Liver (tissue), 9 donors: ENCODE measurements around the gene ACSBG1. TPM values are rescaled to one million over a fixed set of nuclear protein-coding genes. Genes with fewer than 3 reads are reported as not detected.

ENCODE experiments used
- DNase-seq: peaks from one replicate; pipeline ENCODE4 v3.0.0-alpha.2; 2017; ENCODE audit warnings: low spot score
- H3K27ac ChIP-seq, 2 donors: one replicate each; pipeline ENCODE4 v1.7.0; 2013; ENCODE audit warnings: inconsistent platforms in 2 of 2, low read length in 2 of 2, control low read depth in 1 of 2, low read depth in 1 of 2, mild to moderate bottlenecking in 1 of 2
- H3K27me3 ChIP-seq, 4 donors: one replicate each; pipeline versions ENCODE4 v1.6.1 to v1.7.0; 2013; ENCODE audit warnings: low read length in 3 of 4, inconsistent platforms in 1 of 4, mild to moderate bottlenecking in 1 of 4, moderate library complexity in 1 of 4; ENCODE audit not compliant: control insufficient read depth in 4 of 4, insufficient read depth in 4 of 4
- H3K36me3 ChIP-seq, 4 donors: one replicate each; pipeline versions ENCODE4 v1.6.1 to v1.7.0; 2013; ENCODE audit warnings: low read length in 3 of 4, mild to moderate bottlenecking in 3 of 4, low read depth in 1 of 4, moderate library complexity in 1 of 4; ENCODE audit not compliant: control insufficient read depth in 4 of 4, insufficient read depth in 3 of 4
- H3K4me1 ChIP-seq, 4 donors: one replicate each; pipeline versions ENCODE4 v1.6.1 to v1.7.0; 2013; ENCODE audit warnings: low read length in 3 of 4, mild to moderate bottlenecking in 3 of 4, moderate library complexity in 1 of 4; ENCODE audit not compliant: control insufficient read depth in 4 of 4, insufficient read depth in 4 of 4
- H3K4me3 ChIP-seq, 3 donors: one replicate each; pipeline versions ENCODE4 v1.6.1 to v1.7.0; 2013; ENCODE audit warnings: low read length in 3 of 3, control low read depth in 1 of 3, low read depth in 1 of 3, mild to moderate bottlenecking in 1 of 3
- H3K9ac ChIP-seq, 2 donors: one replicate each; pipeline ENCODE4 v1.7.0; 2013; ENCODE audit warnings: low read length in 2 of 2, mild to moderate bottlenecking in 2 of 2, moderate library complexity in 2 of 2, control low read depth in 1 of 2, low read depth in 1 of 2
- H3K9me3 ChIP-seq, 4 donors: one replicate each; pipeline versions ENCODE4 v1.6.1 to v1.7.0; 2013; ENCODE audit warnings: low read length in 3 of 4; ENCODE audit not compliant: control insufficient read depth in 4 of 4
- EGR1 ChIP-seq, 2 donors: IDR thresholded peaks; 2 replicates each; pipeline ENCODE4 v1.6.1; 2016 to 2018; ENCODE audit warnings: antibody characterized with exemption in 2 of 2, low read depth in 2 of 2
- FOXA2 ChIP-seq: IDR thresholded peaks from 2 replicates; pipeline ENCODE4 v1.6.1; 2016; ENCODE audit warnings: antibody characterized with exemption
- GABPA ChIP-seq, 2 donors: IDR thresholded peaks in 1 of 2; conservative IDR thresholded peaks in 1 of 2; 2 replicates each; pipeline ENCODE4 v1.6.1; 2016; ENCODE audit warnings: antibody characterized with exemption in 2 of 2, mild to moderate bottlenecking in 1 of 2, moderate library complexity in 1 of 2
- HNF4A ChIP-seq, 2 donors: conservative IDR thresholded peaks; 2 replicates each; pipeline ENCODE4 v1.6.1; 2016; ENCODE audit warnings: antibody characterized with exemption in 2 of 2, mild to moderate bottlenecking in 2 of 2
- HNF4G ChIP-seq: IDR thresholded peaks from 2 replicates; pipeline ENCODE4 v1.6.1; 2016; ENCODE audit warnings: antibody characterized with exemption
- JUND ChIP-seq, 2 donors: IDR thresholded peaks; 2 replicates each; pipeline ENCODE4 v1.6.1; 2016; ENCODE audit warnings: antibody characterized with exemption in 2 of 2
- NR2F2 ChIP-seq: IDR thresholded peaks from 2 replicates; pipeline ENCODE4 v1.6.1; 2016; ENCODE audit warnings: antibody characterized with exemption
- RAD21 ChIP-seq, 2 donors: IDR thresholded peaks; 2 replicates each; pipeline ENCODE4 v1.6.1; 2016; ENCODE audit warnings: antibody characterized with exemption in 2 of 2, mild to moderate bottlenecking in 2 of 2
- RXRA ChIP-seq, 2 donors: IDR thresholded peaks; 2 replicates each; pipeline ENCODE4 v1.6.1; 2017 to 2018; ENCODE audit warnings: antibody characterized with exemption in 2 of 2, mild to moderate bottlenecking in 1 of 2
- SP1 ChIP-seq: IDR thresholded peaks from 2 replicates; pipeline ENCODE4 v1.6.1; 2018; ENCODE audit warnings: antibody characterized with exemption, mild to moderate bottlenecking
- TAF1 ChIP-seq: conservative IDR thresholded peaks from 2 replicates; pipeline ENCODE4 v1.6.1; 2016; ENCODE audit warnings: antibody characterized with exemption, mild to moderate bottlenecking
- YY1 ChIP-seq: IDR thresholded peaks from 2 replicates; pipeline ENCODE4 v1.6.1; 2016; ENCODE audit warnings: antibody characterized with exemption, mild to moderate bottlenecking
- WGBS: extraction: QIAGEN DNeasy Blood & Tissue Kit; methylation state at CpG from one replicate; pipeline ENCODE4 v1.1.7; 2013; 5-methylcytosine and 5-hydroxymethylcytosine counted together
- polyA plus RNA-seq, 2 donors: library from polyadenylated mRNA; stranded (reverse) in 1 of 2; unstranded in 1 of 2; fragments of 200-250 nt in 1 of 2; fragments of >200 nt in 1 of 2; fragmentation: Nextera tagmentation in 1 of 2; extraction: Ambion mirVana in 1 of 2; gene quantifications; one replicate each; pipeline versions ENCODE4 v1.2.1 to v1.2.3, GENCODE V29; 2013 to 2015
- total RNA-seq, 2 donors: library from RNA; depleted of rRNA; stranded (reverse); fragments of >200 nt; gene quantifications; one replicate each; pipeline ENCODE4 v1.2.3, GENCODE V29; 2014
- TF ChIP-seq, protein P1 (sequence below): IDR thresholded peaks from 2 replicates; pipeline ENCODE4 v1.6.1; 2016; ENCODE audit warnings: antibody characterized with exemption
- TF ChIP-seq, protein P2 (sequence below): IDR thresholded peaks from 2 replicates; pipeline ENCODE4 v1.6.1; 2016; ENCODE audit warnings: antibody characterized with exemption
- TF ChIP-seq, protein P3 (sequence below): fragments of 150-350 bp; IDR thresholded peaks from 2 replicates; pipeline ENCODE4 v1.5.1; 2017; ENCODE audit warnings: improper control_type of control experiment, low read depth, low read length; ENCODE audit not compliant: missing input control
- TF ChIP-seq, protein P4 (sequence below): IDR thresholded peaks from 2 replicates; pipeline ENCODE4 v1.6.1; 2016; ENCODE audit warnings: antibody characterized with exemption, mild to moderate bottlenecking
- TF ChIP-seq, protein P5 (sequence below): IDR thresholded peaks from 2 replicates; pipeline ENCODE4 v1.6.1; 2016; ENCODE audit warnings: antibody characterized with exemption
- donor health status: healthy.
- donor health status: healthy.
- donor health status: healthy.
- donor health status: healthy.
- donor health status: healthy.

Gene ACSBG1
- total and polyA plus RNA-seq, 4 donors = under 0.01 to 3.8 (median 0.15) TPM

DNA sequence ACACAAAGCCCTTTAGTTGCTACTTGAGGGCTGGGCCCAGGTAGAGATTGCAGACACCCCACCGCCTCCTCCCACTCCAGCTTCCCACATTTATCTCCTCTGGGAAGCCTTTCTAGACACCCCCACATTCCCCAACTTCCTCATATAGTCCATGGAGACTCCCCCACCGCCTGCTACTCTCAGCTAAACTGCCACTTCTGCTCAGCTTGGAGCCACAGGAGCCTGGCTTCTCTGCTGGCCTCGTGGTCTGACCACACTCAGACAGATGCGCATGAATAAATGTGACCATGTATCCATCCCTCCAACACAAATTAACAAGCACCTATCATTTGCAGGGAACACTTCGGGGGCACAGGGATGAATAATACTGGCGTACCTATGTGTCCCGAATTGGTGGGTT is 10.5 kb upstream of the ACSBG1 start:
- no peak for DNase-seq
- H3K4me1 ChIP-seq = no peaks in the 10 kb centered on the region
- no peak overlapping the region for H3K4me3 ChIP-seq
- 65% methylated on average over 7 of the region's 7 CpGs for WGBS
- no peak overlapping the region for H3K9ac ChIP-seq
- no peaks in the 10 kb centered on the region for H3K36me3 ChIP-seq
- no peak overlapping the region for H3K27ac ChIP-seq
- H3K27me3 ChIP-seq = no peaks in the 10 kb centered on the region
- TF ChIP-seq, protein P1, sequence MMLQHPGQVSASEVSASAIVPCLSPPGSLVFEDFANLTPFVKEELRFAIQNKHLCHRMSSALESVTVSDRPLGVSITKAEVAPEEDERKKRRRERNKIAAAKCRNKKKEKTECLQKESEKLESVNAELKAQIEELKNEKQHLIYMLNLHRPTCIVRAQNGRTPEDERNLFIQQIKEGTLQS = no peak
- TF ChIP-seq YY1 (no peak), JUND (IDR thresholded peaks at IDR 0.05) (no peak), FOXA2 (no peak), TAF1 (no peak), RXRA (IDR thresholded peaks at IDR 0.05) (no peak), NR2F2 (no peak), GABPA (IDR thresholded peaks at IDR 0.05 in 1 of 2, conservative IDR thresholded peaks at IDR 0.05 in 1 of 2) (no peak), HNF4G (no peak), HNF4A (conservative IDR thresholded peaks at IDR 0.05) (no peak)
- TF ChIP-seq, protein P2, sequence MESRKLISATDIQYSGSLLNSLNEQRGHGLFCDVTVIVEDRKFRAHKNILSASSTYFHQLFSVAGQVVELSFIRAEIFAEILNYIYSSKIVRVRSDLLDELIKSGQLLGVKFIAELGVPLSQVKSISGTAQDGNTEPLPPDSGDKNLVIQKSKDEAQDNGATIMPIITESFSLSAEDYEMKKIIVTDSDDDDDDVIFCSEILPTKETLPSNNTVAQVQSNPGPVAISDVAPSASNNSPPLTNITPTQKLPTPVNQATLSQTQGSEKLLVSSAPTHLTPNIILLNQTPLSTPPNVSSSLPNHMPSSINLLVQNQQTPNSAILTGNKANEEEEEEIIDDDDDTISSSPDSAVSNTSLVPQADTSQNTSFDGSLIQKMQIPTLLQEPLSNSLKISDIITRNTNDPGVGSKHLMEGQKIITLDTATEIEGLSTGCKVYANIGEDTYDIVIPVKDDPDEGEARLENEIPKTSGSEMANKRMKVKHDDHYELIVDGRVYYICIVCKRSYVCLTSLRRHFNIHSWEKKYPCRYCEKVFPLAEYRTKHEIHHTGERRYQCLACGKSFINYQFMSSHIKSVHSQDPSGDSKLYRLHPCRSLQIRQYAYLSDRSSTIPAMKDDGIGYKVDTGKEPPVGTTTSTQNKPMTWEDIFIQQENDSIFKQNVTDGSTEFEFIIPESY = no peak
- TF ChIP-seq, protein P3, sequence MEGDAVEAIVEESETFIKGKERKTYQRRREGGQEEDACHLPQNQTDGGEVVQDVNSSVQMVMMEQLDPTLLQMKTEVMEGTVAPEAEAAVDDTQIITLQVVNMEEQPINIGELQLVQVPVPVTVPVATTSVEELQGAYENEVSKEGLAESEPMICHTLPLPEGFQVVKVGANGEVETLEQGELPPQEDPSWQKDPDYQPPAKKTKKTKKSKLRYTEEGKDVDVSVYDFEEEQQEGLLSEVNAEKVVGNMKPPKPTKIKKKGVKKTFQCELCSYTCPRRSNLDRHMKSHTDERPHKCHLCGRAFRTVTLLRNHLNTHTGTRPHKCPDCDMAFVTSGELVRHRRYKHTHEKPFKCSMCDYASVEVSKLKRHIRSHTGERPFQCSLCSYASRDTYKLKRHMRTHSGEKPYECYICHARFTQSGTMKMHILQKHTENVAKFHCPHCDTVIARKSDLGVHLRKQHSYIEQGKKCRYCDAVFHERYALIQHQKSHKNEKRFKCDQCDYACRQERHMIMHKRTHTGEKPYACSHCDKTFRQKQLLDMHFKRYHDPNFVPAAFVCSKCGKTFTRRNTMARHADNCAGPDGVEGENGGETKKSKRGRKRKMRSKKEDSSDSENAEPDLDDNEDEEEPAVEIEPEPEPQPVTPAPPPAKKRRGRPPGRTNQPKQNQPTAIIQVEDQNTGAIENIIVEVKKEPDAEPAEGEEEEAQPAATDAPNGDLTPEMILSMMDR = no peak
- no peaks in the 10 kb centered on the region for H3K9me3 ChIP-seq

DNA sequence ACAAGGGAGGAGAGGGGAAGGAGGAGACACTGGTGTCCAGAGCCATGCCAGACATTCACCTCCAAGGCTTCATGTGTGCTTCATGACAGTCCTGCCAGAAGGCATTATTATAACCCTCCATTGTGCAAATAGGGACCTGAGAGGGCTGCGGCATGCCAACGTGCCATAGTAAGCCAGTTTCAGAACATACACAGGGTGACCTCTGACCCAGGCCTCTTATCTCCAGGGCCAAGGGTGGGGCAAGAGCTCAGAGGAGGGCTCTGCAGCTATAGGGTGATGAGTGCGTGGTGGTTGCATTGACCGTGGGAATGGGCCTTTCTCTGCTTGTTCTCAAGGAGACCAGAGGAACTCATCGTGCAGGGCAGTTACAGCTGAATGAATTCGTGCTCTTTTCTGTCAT is 9.7 kb upstream of the ACSBG1 start:
- H3K9ac ChIP-seq = no peak overlapping the region
- WGBS = 82% methylated on average over 6 of the region's 6 CpGs
- H3K4me3 ChIP-seq = no peak overlapping the region
- H3K27ac ChIP-seq = no peak overlapping the region
- no peaks in the 10 kb centered on the region for H3K9me3 ChIP-seq
- TF ChIP-seq HNF4A (conservative IDR thresholded peaks at IDR 0.05) (no peak), EGR1 (IDR thresholded peaks at IDR 0.05; ENCODE audit: low read depth in 2 of 2) (no peak), RXRA (IDR thresholded peaks at IDR 0.05) (no peak), TAF1 (no peak), GABPA (IDR thresholded peaks at IDR 0.05 in 1 of 2, conservative IDR thresholded peaks at IDR 0.05 in 1 of 2) (no peak), RAD21 (IDR thresholded peaks at IDR 0.05) (no peak), SP1 (no peak), HNF4G (no peak), NR2F2 (no peak), FOXA2 (no peak)
- TF ChIP-seq, protein P4, sequence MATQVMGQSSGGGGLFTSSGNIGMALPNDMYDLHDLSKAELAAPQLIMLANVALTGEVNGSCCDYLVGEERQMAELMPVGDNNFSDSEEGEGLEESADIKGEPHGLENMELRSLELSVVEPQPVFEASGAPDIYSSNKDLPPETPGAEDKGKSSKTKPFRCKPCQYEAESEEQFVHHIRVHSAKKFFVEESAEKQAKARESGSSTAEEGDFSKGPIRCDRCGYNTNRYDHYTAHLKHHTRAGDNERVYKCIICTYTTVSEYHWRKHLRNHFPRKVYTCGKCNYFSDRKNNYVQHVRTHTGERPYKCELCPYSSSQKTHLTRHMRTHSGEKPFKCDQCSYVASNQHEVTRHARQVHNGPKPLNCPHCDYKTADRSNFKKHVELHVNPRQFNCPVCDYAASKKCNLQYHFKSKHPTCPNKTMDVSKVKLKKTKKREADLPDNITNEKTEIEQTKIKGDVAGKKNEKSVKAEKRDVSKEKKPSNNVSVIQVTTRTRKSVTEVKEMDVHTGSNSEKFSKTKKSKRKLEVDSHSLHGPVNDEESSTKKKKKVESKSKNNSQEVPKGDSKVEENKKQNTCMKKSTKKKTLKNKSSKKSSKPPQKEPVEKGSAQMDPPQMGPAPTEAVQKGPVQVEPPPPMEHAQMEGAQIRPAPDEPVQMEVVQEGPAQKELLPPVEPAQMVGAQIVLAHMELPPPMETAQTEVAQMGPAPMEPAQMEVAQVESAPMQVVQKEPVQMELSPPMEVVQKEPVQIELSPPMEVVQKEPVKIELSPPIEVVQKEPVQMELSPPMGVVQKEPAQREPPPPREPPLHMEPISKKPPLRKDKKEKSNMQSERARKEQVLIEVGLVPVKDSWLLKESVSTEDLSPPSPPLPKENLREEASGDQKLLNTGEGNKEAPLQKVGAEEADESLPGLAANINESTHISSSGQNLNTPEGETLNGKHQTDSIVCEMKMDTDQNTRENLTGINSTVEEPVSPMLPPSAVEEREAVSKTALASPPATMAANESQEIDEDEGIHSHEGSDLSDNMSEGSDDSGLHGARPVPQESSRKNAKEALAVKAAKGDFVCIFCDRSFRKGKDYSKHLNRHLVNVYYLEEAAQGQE = no peak
- TF ChIP-seq, protein P1 = no peak
- TF ChIP-seq, protein P5, sequence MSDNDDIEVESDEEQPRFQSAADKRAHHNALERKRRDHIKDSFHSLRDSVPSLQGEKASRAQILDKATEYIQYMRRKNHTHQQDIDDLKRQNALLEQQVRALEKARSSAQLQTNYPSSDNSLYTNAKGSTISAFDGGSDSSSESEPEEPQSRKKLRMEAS = no peak
- no peaks in the 10 kb centered on the region for H3K4me1 ChIP-seq
- no peaks in the 10 kb centered on the region for H3K27me3 ChIP-seq
- DNase-seq = peak; percentile 68
- H3K36me3 ChIP-seq = no peaks in the 10 kb centered on the region
